GM12872 (cell line): ENCODE data around the gene CTRB2.
A peak's percentile ranks its signal among the peaks of the same experiment; 100 is the strongest.

Source experiments
- TF ChIP-seq, protein P1 (sequence below): IDR thresholded peaks from 3 replicates; pipeline ENCODE4 v1.5.1; 2011; ENCODE audit warnings: low read depth, mild to moderate bottlenecking, low read length, moderate library complexity; ENCODE audit not compliant: insufficient read depth

Gene CTRB2

DNA sequence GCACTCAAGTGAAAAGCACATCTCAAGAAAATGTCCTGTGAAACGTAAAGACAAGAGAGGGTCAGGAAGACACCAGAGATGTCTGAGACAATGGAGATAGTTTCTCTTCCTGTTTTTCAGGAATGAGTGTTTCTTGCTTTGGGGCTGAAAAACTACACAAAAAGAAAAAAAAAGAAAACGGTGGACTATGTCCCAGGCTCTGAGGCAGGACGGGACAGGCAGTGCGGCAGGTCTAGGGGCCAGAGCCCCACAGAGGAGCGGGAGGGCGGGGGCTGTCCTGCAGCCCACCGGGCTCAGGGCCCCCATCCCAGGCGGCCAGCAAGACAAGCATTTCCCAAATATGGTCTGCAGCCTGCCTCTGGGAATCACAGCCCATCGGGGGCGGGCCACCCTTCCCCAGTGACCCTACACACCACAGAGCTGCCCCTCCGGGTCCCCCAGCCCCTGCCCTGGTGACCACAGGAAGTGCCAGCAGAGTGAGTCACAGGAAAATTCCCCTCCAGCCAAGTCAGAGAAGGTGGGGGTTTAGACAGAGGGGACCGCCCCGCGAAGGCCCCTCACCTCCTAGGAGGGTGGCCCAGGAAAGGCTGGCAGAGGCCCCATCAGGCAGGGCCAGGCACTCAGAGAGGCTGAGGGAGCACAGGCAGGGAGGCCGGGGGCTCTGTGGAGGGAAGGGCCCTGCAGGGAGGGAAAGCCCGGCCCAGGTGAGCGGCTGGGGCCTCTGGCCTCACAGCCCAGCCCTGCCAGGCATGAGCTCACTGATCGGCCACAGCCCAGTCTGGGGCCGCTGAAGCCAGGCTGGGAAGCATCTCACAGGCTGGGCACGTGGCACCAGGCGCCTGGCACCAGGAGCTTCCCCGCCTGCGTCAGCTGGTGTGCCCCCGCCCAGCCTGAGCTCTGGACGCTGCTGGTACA, 38.1 kb upstream of the CTRB2 start:
- TF ChIP-seq, protein P1, sequence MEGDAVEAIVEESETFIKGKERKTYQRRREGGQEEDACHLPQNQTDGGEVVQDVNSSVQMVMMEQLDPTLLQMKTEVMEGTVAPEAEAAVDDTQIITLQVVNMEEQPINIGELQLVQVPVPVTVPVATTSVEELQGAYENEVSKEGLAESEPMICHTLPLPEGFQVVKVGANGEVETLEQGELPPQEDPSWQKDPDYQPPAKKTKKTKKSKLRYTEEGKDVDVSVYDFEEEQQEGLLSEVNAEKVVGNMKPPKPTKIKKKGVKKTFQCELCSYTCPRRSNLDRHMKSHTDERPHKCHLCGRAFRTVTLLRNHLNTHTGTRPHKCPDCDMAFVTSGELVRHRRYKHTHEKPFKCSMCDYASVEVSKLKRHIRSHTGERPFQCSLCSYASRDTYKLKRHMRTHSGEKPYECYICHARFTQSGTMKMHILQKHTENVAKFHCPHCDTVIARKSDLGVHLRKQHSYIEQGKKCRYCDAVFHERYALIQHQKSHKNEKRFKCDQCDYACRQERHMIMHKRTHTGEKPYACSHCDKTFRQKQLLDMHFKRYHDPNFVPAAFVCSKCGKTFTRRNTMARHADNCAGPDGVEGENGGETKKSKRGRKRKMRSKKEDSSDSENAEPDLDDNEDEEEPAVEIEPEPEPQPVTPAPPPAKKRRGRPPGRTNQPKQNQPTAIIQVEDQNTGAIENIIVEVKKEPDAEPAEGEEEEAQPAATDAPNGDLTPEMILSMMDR: no peak

GRCh38 chr16:75244225-75244809, 37.4 kb upstream of the CTRB2 start:
- TF ChIP-seq, protein P1: 0 out of 3 replicates have a peak, but pooled peaks have one; percentile 10

DNA sequence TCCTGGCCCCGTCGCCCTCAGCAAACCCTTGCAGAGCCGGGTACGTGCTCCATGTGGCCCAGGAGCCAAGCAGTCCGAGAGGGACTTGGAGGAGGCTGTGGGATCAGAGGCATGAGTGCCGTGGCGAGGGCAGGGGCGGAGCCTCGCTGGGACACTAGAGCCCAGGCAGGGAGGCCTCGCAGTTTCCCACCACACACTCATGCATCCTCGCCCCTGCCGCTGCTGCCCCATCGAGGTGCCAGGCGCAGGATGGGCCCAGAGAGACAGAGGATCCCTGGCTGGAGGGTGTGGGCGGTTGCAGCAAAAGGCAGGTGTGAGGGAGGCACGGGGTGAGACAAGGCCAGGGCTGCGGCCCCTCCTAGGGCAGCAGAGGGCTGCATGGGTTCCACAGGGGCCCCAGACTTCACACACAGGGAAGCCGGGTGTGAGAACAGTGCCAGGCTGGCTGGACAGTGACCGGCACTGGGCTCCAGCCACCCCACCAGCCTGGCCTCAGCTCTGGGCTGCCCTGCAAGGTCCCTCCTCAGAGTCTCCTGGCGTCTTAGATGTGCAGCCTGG, 36.8 kb upstream of the CTRB2 start:
- TF ChIP-seq, protein P1: no peak

DNA sequence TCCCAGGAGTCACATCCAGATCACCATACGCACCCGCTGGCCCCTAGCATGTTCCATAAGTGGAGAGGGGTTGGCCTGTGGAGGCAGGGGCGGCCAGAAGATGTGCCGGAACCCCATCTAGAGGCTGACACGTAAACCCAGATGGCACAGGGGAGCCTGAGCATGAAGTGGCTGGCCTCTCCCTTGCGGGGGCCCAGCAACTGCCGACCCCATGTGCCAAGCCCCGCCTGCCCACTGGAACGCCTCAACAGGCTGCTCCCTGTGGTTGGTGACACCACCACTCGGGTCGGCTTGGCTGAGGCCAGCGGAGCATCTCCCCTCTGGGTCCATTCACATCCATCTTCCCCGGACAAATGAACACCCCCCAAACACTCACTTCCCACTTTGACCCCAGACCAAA, 35.0 kb upstream of the CTRB2 start:
- TF ChIP-seq, protein P1: no peak

- TF ChIP-seq, protein P1: no peak
Measured at GRCh38 chr16:75241412-75241811, 34.5 kb upstream of the CTRB2 start.

DNA sequence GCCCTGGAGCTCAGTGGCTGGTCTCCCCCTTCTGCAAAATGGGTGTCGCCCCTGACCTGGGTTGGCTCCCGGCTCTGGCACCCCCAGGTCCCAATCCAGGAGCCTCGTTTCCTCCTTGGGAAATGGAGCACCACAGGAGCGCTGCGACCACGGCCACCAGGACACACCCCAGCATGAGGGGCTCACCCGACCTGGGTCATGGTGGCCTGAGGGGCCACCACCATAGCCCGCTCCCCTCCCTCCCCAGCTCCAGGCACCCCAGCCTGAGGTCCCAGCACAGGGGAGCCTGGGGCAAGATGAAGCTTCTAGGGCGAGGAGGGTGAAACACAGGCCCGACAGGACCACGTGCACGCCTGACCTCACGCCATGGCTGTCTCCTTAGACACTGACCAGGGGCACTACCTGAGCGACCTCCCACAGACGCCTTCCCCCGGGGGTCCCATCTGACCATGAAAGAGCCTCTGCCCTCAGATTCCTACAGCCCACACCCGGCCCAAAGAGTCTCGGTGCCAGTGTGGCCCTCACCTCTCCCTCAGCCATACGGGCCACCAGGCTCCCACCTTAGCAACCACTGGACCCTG, 32.7 kb upstream of the CTRB2 start:
- TF ChIP-seq, protein P1: no peak
